A549 (cell line): ENCODE data around the gene ARHGEF28.

Source experiments
- CBX8 ChIP-seq: fragments of 200-600 bp; sonication (generic); IDR thresholded peaks from 2 replicates; pipeline ENCODE4 v1.6.1; 2016
- EP300 ChIP-seq, 2 experiments: fragments of >200 bp; sonication (Bioruptor Twin); formaldehyde crosslinking; IDR thresholded peaks; 2 replicates in 1 of 2; 3 replicates in 1 of 2; pipeline ENCODE4 v1.6.1; 2016 to 2017
- FOSB ChIP-seq: fragments of 250-450 bp; sonication (Bioruptor Pico); IDR thresholded peaks from 2 replicates; pipeline ENCODE4 v1.5.0; 2020; ENCODE audit warnings: mild to moderate bottlenecking, moderate library complexity
- HMGXB4 ChIP-seq: fragments of 250-450 bp; sonication (Bioruptor Pico); IDR thresholded peaks from 2 replicates; pipeline ENCODE4 v1.5.0; 2021; ENCODE audit warnings: mild to moderate bottlenecking, moderate library complexity, borderline replicate concordance
- POLR2A ChIP-seq: IDR thresholded peaks from 2 replicates; pipeline ENCODE4 v1.6.1; 2012; ENCODE audit warnings: mild to moderate bottlenecking, low read length
- POLR2AphosphoS2 ChIP-seq: conservative IDR thresholded peaks from 2 replicates; pipeline ENCODE4 v1.6.1; 2012; ENCODE audit warnings: low read length, improper control_type of control experiment, inconsistent platforms
- REST ChIP-seq: fragments of 200-600 bp; sonication (generic); IDR thresholded peaks from 2 replicates; pipeline ENCODE4 v1.6.1; 2016; ENCODE audit warnings: antibody characterized with exemption, mild to moderate bottlenecking, moderate library complexity
- SMC3 ChIP-seq: fragments of >200 bp; sonication (Bioruptor Twin); formaldehyde crosslinking; IDR thresholded peaks from 3 replicates; pipeline ENCODE4 v1.6.1; 2018; ENCODE audit warnings: inconsistent platforms
- TF ChIP-seq, protein P1 (sequence below): fragments of >200 bp; sonication (Bioruptor Twin); formaldehyde crosslinking; IDR thresholded peaks from 3 replicates; pipeline ENCODE4 v1.5.1; 2016
- TF ChIP-seq, protein P2 (sequence below): IDR thresholded peaks from 2 replicates; pipeline ENCODE4 v1.6.1; 2012
- TF ChIP-seq, protein P3 (sequence below): fragments of 150-350 bp; IDR thresholded peaks from 2 replicates; pipeline ENCODE4 v1.6.1; 2014; ENCODE audit warnings: low read depth, mild to moderate bottlenecking, low read length

DNA sequence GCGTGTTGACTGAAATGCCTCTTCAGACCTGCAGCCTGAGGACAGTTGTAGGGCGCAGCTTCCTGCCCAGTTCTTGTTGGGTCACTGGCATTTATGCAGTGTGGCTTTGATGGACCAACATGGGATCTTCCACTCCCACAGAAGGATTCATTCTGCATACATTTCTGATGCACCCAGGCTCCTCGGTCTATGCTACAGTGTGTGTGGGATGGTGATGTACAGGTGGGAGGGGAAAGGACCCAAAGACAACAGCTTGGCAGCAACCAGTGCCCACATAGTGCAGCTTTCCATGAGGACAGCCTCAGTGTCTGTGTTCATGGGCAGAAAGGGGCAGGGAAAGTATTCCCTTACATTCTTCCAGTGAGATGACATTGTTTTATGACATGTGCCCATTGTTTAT is 237.9 kb downstream of the ARHGEF28 start:
- TF ChIP-seq, protein P1, sequence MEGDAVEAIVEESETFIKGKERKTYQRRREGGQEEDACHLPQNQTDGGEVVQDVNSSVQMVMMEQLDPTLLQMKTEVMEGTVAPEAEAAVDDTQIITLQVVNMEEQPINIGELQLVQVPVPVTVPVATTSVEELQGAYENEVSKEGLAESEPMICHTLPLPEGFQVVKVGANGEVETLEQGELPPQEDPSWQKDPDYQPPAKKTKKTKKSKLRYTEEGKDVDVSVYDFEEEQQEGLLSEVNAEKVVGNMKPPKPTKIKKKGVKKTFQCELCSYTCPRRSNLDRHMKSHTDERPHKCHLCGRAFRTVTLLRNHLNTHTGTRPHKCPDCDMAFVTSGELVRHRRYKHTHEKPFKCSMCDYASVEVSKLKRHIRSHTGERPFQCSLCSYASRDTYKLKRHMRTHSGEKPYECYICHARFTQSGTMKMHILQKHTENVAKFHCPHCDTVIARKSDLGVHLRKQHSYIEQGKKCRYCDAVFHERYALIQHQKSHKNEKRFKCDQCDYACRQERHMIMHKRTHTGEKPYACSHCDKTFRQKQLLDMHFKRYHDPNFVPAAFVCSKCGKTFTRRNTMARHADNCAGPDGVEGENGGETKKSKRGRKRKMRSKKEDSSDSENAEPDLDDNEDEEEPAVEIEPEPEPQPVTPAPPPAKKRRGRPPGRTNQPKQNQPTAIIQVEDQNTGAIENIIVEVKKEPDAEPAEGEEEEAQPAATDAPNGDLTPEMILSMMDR, result no peak
- no peak for TF ChIP-seq POLR2A
- TF ChIP-seq CBX8, result no peak
- TF ChIP-seq, protein P2, sequence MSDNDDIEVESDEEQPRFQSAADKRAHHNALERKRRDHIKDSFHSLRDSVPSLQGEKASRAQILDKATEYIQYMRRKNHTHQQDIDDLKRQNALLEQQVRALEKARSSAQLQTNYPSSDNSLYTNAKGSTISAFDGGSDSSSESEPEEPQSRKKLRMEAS, result no peak
- TF ChIP-seq HMGXB4 (CRISPR knock-in tag), result no peak
- TF ChIP-seq, protein P3, sequence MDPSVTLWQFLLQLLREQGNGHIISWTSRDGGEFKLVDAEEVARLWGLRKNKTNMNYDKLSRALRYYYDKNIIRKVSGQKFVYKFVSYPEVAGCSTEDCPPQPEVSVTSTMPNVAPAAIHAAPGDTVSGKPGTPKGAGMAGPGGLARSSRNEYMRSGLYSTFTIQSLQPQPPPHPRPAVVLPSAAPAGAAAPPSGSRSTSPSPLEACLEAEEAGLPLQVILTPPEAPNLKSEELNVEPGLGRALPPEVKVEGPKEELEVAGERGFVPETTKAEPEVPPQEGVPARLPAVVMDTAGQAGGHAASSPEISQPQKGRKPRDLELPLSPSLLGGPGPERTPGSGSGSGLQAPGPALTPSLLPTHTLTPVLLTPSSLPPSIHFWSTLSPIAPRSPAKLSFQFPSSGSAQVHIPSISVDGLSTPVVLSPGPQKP, result no peak
- no peak for TF ChIP-seq REST
- no peak for TF ChIP-seq POLR2AphosphoS2
- no peak for TF ChIP-seq SMC3
- TF ChIP-seq EP300 (IDR thresholded peaks at IDR 0.05), result no peak
- no peak for TF ChIP-seq FOSB
